WTC11 (cell line): ENCODE results near the gene MTFMT.

ENCODE experiments used
- FOXP1 ChIP-seq: sonication (generic); formaldehyde crosslinking; IDR thresholded peaks from 2 replicates; pipeline ENCODE4 v1.8.0; 2022; ENCODE audit warnings: missing genetic modification reagents, mild to moderate bottlenecking, moderate library complexity, borderline replicate concordance
- NR1H2 ChIP-seq: sonication (generic); formaldehyde crosslinking; IDR thresholded peaks from 2 replicates; pipeline ENCODE4 v1.9.0; 2021; ENCODE audit warnings: mild to moderate bottlenecking, moderate library complexity, missing genetic modification reagents
- USF2 ChIP-seq: sonication (generic); formaldehyde crosslinking; IDR thresholded peaks from 2 replicates; pipeline ENCODE4 v1.8.1; 2023; ENCODE audit warnings: mild to moderate bottlenecking, missing genetic modification reagents, moderate library complexity
- ZBTB21 ChIP-seq: sonication (generic); formaldehyde crosslinking; IDR thresholded peaks from 2 replicates; pipeline ENCODE4 v1.8.1; 2023; ENCODE audit warnings: mild to moderate bottlenecking, missing genetic modification reagents, borderline replicate concordance
- TF ChIP-seq, protein P1 (sequence below): fragments of 200-600 bp; IDR thresholded peaks from 2 replicates; pipeline ENCODE4 v1.8.0; 2022; ENCODE audit warnings: antibody characterized with exemption

DNA sequence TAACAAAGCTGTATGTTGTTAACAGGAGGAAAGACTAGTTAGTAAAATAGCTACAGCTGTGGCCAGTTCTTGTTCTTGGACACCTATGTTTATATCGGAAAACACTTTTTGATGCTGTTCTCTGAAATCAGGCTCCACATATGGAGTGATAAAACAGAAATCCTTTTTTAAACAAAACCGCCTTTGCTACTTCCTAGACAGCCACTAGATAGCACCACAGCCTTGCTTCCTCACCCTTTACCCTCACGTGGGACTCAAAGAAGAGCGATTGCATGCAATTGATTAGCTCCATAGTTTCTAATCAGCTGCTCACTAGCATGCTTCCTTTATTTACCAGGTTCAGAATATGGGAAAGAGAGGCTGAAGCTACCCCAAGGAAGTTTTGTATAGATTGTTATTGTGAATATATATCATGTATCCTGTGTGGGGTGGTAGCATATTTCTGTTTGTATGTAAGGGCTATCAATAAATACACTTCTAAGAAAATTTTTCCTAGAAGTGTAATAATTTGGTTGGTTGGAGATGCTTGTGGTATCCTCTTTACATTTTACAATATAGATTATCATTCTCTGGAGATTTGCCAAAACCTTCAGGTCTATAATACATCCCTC, 4.3 kb upstream of the MTFMT start:
- TF ChIP-seq, protein P1, sequence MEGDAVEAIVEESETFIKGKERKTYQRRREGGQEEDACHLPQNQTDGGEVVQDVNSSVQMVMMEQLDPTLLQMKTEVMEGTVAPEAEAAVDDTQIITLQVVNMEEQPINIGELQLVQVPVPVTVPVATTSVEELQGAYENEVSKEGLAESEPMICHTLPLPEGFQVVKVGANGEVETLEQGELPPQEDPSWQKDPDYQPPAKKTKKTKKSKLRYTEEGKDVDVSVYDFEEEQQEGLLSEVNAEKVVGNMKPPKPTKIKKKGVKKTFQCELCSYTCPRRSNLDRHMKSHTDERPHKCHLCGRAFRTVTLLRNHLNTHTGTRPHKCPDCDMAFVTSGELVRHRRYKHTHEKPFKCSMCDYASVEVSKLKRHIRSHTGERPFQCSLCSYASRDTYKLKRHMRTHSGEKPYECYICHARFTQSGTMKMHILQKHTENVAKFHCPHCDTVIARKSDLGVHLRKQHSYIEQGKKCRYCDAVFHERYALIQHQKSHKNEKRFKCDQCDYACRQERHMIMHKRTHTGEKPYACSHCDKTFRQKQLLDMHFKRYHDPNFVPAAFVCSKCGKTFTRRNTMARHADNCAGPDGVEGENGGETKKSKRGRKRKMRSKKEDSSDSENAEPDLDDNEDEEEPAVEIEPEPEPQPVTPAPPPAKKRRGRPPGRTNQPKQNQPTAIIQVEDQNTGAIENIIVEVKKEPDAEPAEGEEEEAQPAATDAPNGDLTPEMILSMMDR, result no peak
- TF ChIP-seq NR1H2 (CRISPR knock-in tag) (no peak), USF2 (CRISPR knock-in tag) (no peak), ZBTB21 (CRISPR knock-in tag) (no peak), FOXP1 (CRISPR knock-in tag) (no peak)
